Neural cell (in vitro differentiated cells): ENCODE measurements around the gene RASSF9.

Experiments
- EP300 ChIP-seq: fragments of 450-650 bp; conservative IDR thresholded peaks from 2 replicates; pipeline ENCODE4 v1.6.1; 2014; ENCODE audit warnings: antibody characterized with exemption, mild to moderate bottlenecking, moderate library complexity; ENCODE audit not compliant: poor library complexity, severe bottlenecking
- EZH2 ChIP-seq: fragments of 200-600, 300-800 bp; shearing (Covaris generic), sonication (generic); IDR thresholded peaks from 2 replicates; pipeline ENCODE4 v1.6.1; 2014; ENCODE audit warnings: antibody characterized with exemption, low read length, borderline replicate concordance, mild to moderate bottlenecking; ENCODE audit not compliant: insufficient read depth, poor library complexity, severe bottlenecking
- POLR2AphosphoS5 ChIP-seq: IDR thresholded peaks from 2 replicates; pipeline ENCODE4 v1.6.1; 2012
- RAD21 ChIP-seq: fragments of 450-650 bp; conservative IDR thresholded peaks from 2 replicates; pipeline ENCODE4 v1.6.1; 2014; ENCODE audit warnings: antibody characterized with exemption, mild to moderate bottlenecking, moderate library complexity
- SMC3 ChIP-seq: fragments of 450-650 bp; conservative IDR thresholded peaks from 2 replicates; pipeline ENCODE4 v1.6.1; 2014; ENCODE audit warnings: antibody characterized with exemption, mild to moderate bottlenecking, moderate library complexity; ENCODE audit not compliant: poor library complexity
- TAF1 ChIP-seq: IDR thresholded peaks from 2 replicates; pipeline ENCODE4 v1.6.1; 2012; ENCODE audit warnings: low read depth
- TF ChIP-seq, protein P1 (sequence below): fragments of 450-650 bp; IDR thresholded peaks from 2 replicates; pipeline ENCODE4 v1.5.1; 2014; ENCODE audit warnings: antibody characterized with exemption, mild to moderate bottlenecking, moderate library complexity; ENCODE audit not compliant: poor library complexity, severe bottlenecking
- TF ChIP-seq, protein P2 (sequence below): IDR thresholded peaks from 2 replicates; pipeline ENCODE4 v1.6.1; 2012; ENCODE audit warnings: borderline replicate concordance

DNA sequence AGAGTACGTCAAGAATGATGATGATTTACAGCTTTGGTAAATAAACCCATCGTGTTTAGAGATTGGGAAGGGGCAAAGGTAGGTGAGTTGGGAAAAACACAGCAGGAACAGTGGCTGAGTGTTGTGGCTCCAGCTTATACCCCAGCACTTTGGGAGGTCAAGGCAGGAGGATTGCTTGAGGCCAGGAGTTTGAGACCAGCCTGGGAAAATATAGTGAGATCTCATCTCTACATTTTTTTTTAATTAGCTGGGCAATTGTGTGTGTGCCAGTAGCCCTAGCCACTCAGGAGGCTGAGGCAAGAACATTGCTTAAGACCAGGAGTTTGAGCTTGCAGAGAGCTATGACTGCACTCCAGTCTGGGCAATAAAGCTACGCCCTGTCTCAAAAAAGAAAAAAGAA is 77.1 kb downstream of the RASSF9 start:
- TF ChIP-seq, protein P1, sequence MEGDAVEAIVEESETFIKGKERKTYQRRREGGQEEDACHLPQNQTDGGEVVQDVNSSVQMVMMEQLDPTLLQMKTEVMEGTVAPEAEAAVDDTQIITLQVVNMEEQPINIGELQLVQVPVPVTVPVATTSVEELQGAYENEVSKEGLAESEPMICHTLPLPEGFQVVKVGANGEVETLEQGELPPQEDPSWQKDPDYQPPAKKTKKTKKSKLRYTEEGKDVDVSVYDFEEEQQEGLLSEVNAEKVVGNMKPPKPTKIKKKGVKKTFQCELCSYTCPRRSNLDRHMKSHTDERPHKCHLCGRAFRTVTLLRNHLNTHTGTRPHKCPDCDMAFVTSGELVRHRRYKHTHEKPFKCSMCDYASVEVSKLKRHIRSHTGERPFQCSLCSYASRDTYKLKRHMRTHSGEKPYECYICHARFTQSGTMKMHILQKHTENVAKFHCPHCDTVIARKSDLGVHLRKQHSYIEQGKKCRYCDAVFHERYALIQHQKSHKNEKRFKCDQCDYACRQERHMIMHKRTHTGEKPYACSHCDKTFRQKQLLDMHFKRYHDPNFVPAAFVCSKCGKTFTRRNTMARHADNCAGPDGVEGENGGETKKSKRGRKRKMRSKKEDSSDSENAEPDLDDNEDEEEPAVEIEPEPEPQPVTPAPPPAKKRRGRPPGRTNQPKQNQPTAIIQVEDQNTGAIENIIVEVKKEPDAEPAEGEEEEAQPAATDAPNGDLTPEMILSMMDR, result no peak
- TF ChIP-seq POLR2AphosphoS5 (no peak), RAD21 (no peak), EP300 (no peak), TAF1 (no peak), EZH2 (no peak), SMC3 (no peak)
- TF ChIP-seq, protein P2, sequence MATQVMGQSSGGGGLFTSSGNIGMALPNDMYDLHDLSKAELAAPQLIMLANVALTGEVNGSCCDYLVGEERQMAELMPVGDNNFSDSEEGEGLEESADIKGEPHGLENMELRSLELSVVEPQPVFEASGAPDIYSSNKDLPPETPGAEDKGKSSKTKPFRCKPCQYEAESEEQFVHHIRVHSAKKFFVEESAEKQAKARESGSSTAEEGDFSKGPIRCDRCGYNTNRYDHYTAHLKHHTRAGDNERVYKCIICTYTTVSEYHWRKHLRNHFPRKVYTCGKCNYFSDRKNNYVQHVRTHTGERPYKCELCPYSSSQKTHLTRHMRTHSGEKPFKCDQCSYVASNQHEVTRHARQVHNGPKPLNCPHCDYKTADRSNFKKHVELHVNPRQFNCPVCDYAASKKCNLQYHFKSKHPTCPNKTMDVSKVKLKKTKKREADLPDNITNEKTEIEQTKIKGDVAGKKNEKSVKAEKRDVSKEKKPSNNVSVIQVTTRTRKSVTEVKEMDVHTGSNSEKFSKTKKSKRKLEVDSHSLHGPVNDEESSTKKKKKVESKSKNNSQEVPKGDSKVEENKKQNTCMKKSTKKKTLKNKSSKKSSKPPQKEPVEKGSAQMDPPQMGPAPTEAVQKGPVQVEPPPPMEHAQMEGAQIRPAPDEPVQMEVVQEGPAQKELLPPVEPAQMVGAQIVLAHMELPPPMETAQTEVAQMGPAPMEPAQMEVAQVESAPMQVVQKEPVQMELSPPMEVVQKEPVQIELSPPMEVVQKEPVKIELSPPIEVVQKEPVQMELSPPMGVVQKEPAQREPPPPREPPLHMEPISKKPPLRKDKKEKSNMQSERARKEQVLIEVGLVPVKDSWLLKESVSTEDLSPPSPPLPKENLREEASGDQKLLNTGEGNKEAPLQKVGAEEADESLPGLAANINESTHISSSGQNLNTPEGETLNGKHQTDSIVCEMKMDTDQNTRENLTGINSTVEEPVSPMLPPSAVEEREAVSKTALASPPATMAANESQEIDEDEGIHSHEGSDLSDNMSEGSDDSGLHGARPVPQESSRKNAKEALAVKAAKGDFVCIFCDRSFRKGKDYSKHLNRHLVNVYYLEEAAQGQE, result no peak
